ENCODE measurements around the gene OST4.
"Not testable (repeated sequence)": the region's sequence is repeated elsewhere in the genome, so short reads cannot be mapped to it uniquely, and the experiment has no call there.

Gene OST4

GRCh38 chr2:27078267-27079194 lies 7.1 kb upstream of the OST4 start, which contains the start of gene EMILIN1:
EMILIN1 (plus strand) TSS chr2:27078615; CDS start chr2:27079066, 451 bp downstream.
- peak; percentile 15 for DNase-seq

GRCh38 chr2:27077231-27077630 lies 5.8 kb upstream of the OST4 start:
- DNase-seq, result no peak

- DNase-seq, result no peak
Observed at GRCh38 chr2:27076323-27076722, 4.9 kb upstream of the OST4 start.

GRCh38 chr2:27075566-27075871 lies 4.1 kb upstream of the OST4 start:
- not testable (repeated sequence) for DNase-seq

GRCh38 chr2:27074738-27075565 lies 3.5 kb upstream of the OST4 start:
- peak; percentile 59 for DNase-seq

DNA sequence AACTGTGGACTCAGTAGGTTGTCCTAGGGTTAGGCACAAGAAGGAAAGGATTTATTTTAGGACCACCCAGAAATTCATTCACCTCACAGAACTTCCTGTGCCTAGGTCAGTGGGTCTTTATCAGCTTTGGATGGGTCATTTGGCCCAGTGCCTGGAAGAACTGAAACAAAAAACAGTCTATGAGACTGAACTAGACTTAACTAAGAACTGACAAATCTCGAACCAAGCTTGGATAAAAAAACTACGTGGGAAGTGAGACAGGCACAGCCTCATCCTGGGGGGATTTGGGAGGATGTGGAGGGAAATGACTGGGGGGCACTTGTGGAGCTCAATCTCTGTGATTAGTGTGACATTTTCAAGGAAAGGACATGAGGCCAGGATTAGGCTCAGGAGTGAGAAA lies 2.3 kb upstream of the OST4 start:
- no peak for DNase-seq

GRCh38 chr2:27072920-27073319 lies 1.5 kb upstream of the OST4 start:
- DNase-seq, result no peak

GRCh38 chr2:27071990-27072830 lies 756 bp upstream of the OST4 start:
- DNase-seq, result no peak

DNA sequence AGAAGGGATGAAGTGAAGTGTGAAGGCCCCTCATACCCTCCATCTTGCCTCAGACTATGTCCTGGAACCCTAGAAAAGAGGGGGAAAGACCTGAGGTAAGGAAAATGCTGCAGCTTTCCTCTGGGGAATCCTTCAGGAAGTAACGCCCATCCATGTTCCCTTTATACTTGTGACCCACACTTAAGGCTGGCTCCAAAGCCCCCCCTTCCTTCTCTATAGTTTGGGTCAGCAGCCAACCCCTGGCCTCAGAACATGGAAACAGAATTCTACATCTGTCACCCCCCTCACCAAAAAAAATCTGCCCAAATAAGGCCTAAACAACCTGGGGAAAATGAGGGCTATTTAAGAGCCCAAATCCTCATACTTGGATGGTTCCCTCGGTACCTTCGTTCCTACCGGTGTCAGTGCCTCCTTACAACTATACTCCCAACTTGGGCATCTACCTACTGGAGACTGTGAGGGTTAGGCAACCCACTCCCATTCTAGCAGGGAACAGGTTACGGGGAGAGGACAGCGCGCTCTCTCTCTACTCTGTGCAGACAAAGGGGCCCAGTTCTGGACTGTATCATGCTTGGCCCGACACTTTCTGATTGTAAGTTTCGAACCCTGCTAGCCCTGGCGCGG lies 689 bp downstream of the OST4 start:
- DNase-seq, result no peak

GRCh38 chr2:27069961-27070618 lies 1.4 kb downstream of the OST4 start:
- no peak for DNase-seq

GRCh38 chr2:27069436-27069835 lies 2.0 kb downstream of the OST4 start:
- no peak for DNase-seq

- no peak for DNase-seq
Observed at GRCh38 chr2:27067385-27067784, 4.1 kb downstream of the OST4 start.

- no peak for DNase-seq
Observed at GRCh38 chr2:27065128-27065527, 6.3 kb downstream of the OST4 start.

- no peak for DNase-seq
Observed at GRCh38 chr2:27060323-27060722, 11.1 kb downstream of the OST4 start.

- DNase-seq, result no peak
Observed at GRCh38 chr2:27059141-27059820, 12.2 kb downstream of the OST4 start.

DNA sequence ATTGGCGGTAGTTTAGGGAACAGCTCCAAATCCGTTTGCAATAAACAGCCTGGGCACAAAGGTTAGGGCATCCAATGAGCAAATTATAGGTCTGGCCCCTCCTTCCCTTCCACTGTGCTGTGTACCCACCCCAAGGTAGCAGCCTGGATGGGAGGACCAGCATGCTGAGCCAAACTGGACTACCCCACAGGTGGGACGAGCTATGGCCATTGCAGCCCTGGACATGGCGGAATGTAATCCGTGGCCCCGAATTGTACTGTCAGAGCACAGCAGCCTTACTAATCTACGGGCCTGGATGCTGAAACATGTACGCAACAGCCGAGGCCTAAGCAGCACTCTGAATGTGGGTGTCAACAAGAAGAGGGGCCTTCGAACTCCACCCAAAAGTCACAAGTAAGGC lies 13.2 kb downstream of the OST4 start:
- no peak for DNase-seq

DNA sequence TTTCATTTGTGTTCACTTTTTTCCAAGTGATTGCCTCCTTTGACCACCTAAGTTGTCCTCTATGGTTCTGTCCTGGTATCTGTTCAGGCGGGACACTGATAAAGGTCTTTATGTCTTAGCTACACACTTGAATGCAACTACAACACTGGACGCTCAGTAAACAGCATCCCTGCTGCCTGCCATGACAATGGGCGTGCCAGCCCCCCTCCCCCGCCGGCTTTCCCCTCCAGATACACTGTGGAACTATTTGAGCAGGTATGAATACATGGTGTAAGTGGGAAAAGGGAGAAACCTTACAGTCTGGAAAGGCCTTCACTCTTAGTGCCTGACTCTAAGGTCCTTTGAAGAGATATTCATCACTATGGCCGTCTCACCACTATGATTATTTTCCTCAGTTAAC lies 14.3 kb downstream of the OST4 start:
- no peak for DNase-seq

GRCh38 chr2:27054721-27055120 lies 16.7 kb downstream of the OST4 start:
- no peak for DNase-seq

DNA sequence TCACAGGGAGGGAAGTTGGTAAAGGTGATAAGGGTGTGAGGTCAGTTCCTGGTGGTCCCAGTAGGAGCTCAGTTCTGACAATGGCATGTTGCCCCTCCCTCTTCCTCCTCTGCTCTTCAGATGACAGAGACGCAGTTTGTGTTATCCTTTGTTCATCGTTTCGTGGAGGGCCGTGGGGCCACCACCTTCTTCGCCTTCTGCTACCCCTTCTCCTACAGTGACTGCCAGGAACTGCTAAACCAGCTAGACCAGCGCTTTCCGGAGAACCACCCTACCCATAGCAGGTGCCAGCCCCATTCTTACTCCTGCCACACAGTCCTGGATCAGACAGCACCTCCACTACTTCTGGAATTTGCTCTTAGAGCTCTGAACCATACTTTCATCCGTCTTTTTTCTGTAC lies 17.7 kb downstream of the OST4 start:
- DNase-seq, result no peak

DNA sequence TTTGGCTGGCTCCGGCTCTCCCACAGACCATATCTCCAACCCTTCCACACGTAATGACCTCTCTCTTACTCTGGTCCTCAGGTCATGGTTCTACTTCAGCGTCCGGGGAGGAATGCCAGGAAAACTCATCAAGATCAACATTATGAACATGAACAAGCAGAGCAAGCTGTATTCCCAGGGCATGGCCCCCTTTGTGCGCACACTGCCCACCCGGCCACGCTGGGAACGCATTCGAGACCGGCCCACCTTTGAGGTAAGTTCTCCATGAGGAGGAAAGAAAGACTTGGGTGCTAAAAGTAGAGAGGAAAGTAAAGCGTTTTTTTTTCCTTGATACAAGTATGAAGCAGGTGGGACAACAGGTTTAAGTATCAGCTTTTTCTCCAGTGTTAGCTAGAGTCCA lies 18.1 kb downstream of the OST4 start:
- DNase-seq, result no peak

DNA sequence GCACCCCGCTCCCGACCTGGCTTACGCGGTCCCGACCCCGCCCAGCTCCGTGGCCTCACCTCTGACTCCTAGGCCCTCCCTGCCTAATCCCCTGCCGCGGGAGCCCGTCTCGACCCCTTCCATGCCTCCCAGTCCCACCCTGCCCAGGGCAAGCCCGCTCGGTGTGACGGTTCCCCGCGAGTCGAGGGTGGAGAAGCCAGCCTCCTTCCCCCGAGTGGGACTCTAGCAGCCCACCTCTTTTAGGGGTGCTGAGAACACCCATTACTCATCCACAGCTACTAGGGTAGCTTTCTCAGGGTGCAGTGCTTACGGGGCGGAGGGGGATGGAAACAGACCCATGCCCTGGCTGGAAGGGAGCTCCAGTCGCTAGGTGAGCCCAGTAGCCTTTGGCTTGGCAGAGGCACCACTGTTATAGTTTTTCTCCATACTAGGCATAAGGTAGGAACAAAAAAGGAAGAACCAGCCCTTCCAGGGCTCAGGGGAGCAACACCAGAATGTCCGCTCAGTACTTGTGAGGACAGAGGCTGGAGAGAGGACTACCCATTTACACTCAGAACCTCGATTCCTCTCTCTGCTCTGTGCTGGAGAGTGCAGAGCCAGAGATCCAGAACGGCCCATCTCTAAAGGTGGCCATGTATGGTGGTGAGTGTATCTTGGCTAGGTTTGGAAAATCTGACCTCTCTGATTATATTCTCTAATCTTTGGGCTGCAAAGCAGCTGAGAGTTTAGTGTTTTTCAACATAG lies 19.4 kb downstream of the OST4 start:
- no peak for DNase-seq
